HEK293 (cell line): Measurements from ENCODE around the gene ADAMTS17.

Experiments used
- CTCF ChIA-PET: fragments of 350-600 bp; formaldehyde crosslinking; extraction: SDS; loops from one replicate; lab custom pipeline; 2021; ENCODE audit warnings: antibody characterized with exemption; lab: Yijun Ruan, JAX
- POLR2A ChIA-PET: fragments of 300-600 bp; formaldehyde crosslinking; extraction: SDS; loops from one replicate; lab custom pipeline; 2020; ENCODE audit warnings: antibody characterized with exemption, inconsistent platforms; lab: Yijun Ruan, JAX
- H3K27ac ChIP-seq: fragments of 200-500 bp; sonication (Bioruptor generic); 2 replicates; pipeline ENCODE4 v1.5.1; 2014; ENCODE audit warnings: low read depth, low read length, control low read depth, inconsistent platforms; ENCODE audit errors: extremely low read depth
- H3K36me3 ChIP-seq, 2 experiments: fragments of 200-500 bp in 1 of 2; sonication (Bioruptor generic) in 1 of 2; 1 replicate in 1 of 2; 2 replicates in 1 of 2; pipeline ENCODE4 v1.5.1; 2014 to 2017; ENCODE audit warnings: inconsistent platforms in 2 of 2, low read length in 2 of 2; ENCODE audit not compliant: control insufficient read depth in 2 of 2, insufficient read depth in 1 of 2
- H3K4me1 ChIP-seq: fragments of 200-500 bp; sonication (Bioruptor generic); 2 replicates; pipeline ENCODE4 v1.5.1; 2014; ENCODE audit warnings: mild to moderate bottlenecking, low read length, inconsistent platforms; ENCODE audit not compliant: control insufficient read depth, insufficient read depth
- H3K4me3 ChIP-seq: 2 replicates; pipeline ENCODE4 v1.5.1; 2011; ENCODE audit warnings: low read depth, mild to moderate bottlenecking, control low read depth, low read length, moderate library complexity
- H3K9me3 ChIP-seq: fragments of 200-500 bp; sonication (Bioruptor generic); 2 replicates; pipeline ENCODE4 v1.5.1; 2014; ENCODE audit warnings: low read depth, low read length, inconsistent platforms; ENCODE audit not compliant: control insufficient read depth, insufficient read depth
- EGR2 ChIP-seq: fragments of 450-650 bp; formaldehyde crosslinking; IDR thresholded peaks from 2 replicates; pipeline ENCODE4 v1.5.1; 2016; ENCODE audit warnings: low read depth, missing biosample characterization, missing genetic modification characterization
- FEZF1 ChIP-seq: fragments of 450-650 bp; formaldehyde crosslinking; IDR thresholded peaks from 2 replicates; pipeline ENCODE4 v1.5.1; 2016; ENCODE audit warnings: missing biosample characterization, missing genetic modification characterization
- MYNN ChIP-seq: fragments of 450-650 bp; formaldehyde crosslinking; IDR thresholded peaks from 2 replicates; pipeline ENCODE4 v1.5.1; 2016; ENCODE audit warnings: missing biosample characterization, missing genetic modification characterization, borderline replicate concordance
- PRDM1 ChIP-seq: fragments of 450-650 bp; formaldehyde crosslinking; IDR thresholded peaks from 2 replicates; pipeline ENCODE4; 2016; ENCODE audit warnings: missing biosample characterization, missing genetic modification characterization
- SCRT1 ChIP-seq: fragments of 450-650 bp; formaldehyde crosslinking; IDR thresholded peaks from 2 replicates; pipeline ENCODE4 v1.5.1; 2016; ENCODE audit warnings: missing biosample characterization, missing genetic modification characterization, borderline replicate concordance
- SCRT2 ChIP-seq: fragments of 450-650 bp; formaldehyde crosslinking; IDR thresholded peaks from 2 replicates; pipeline ENCODE4 v1.5.1; 2016; ENCODE audit warnings: missing biosample characterization, missing genetic modification characterization
- TCF7L2 ChIP-seq: IDR thresholded peaks from 2 replicates; pipeline ENCODE4 v1.6.1; 2011; ENCODE audit warnings: low read depth, mild to moderate bottlenecking, inconsistent platforms, low read length, moderate library complexity, borderline replicate concordance
- WT1 ChIP-seq: fragments of 450-650 bp; formaldehyde crosslinking; IDR thresholded peaks from 2 replicates; pipeline ENCODE4 v1.5.1; 2016; ENCODE audit warnings: missing biosample characterization, missing genetic modification characterization
- ZBTB17 ChIP-seq: fragments of 450-650 bp; formaldehyde crosslinking; IDR thresholded peaks from 2 replicates; pipeline ENCODE4 v1.5.1; 2016; ENCODE audit warnings: missing biosample characterization, missing genetic modification characterization
- ZBTB26 ChIP-seq: fragments of 450-650 bp; formaldehyde crosslinking; optimal IDR thresholded peaks from 2 replicates; pipeline ENCODE3; 2016; ENCODE audit warnings: missing biosample characterization, mild to moderate bottlenecking, missing genetic modification characterization
- ZBTB48 ChIP-seq: fragments of 450-650 bp; formaldehyde crosslinking; IDR thresholded peaks from 2 replicates; pipeline ENCODE4 v1.5.1; 2016; ENCODE audit warnings: missing biosample characterization, missing genetic modification characterization
- ZFP41 ChIP-seq: fragments of 450-650 bp; formaldehyde crosslinking; IDR thresholded peaks from 2 replicates; pipeline ENCODE4 v1.5.1; 2016; ENCODE audit warnings: missing biosample characterization, missing genetic modification characterization, borderline replicate concordance
- ZNF114 ChIP-seq: fragments of 450-650 bp; formaldehyde crosslinking; IDR thresholded peaks from 2 replicates; pipeline ENCODE4 v1.5.0; 2017; ENCODE audit warnings: missing biosample characterization, missing genetic modification characterization
- ZNF146 ChIP-seq: fragments of 450-650 bp; formaldehyde crosslinking; IDR thresholded peaks from 2 replicates; pipeline ENCODE4 v1.5.1; 2016; ENCODE audit warnings: missing biosample characterization, missing genetic modification characterization
- ZNF157 ChIP-seq: fragments of 450-650 bp; formaldehyde crosslinking; IDR thresholded peaks from 2 replicates; pipeline ENCODE4 v1.5.1; 2016; ENCODE audit warnings: missing biosample characterization, missing genetic modification characterization
- ZNF211 ChIP-seq: fragments of 450-650 bp; formaldehyde crosslinking; IDR thresholded peaks from 2 replicates; pipeline ENCODE4 v1.5.1; 2016; ENCODE audit warnings: low read depth, missing biosample characterization, missing genetic modification characterization
- ZNF214 ChIP-seq: fragments of 450-650 bp; formaldehyde crosslinking; IDR thresholded peaks from 2 replicates; pipeline ENCODE4 v1.5.1; 2017; ENCODE audit warnings: missing biosample characterization, mild to moderate bottlenecking, missing genetic modification characterization, borderline replicate concordance
- ZNF221 ChIP-seq: fragments of 450-650 bp; formaldehyde crosslinking; IDR thresholded peaks from 2 replicates; pipeline ENCODE4 v1.5.1; 2017; ENCODE audit warnings: missing biosample characterization, missing genetic modification characterization, borderline replicate concordance
- ZNF350 ChIP-seq: fragments of 450-650 bp; formaldehyde crosslinking; IDR thresholded peaks from 2 replicates; pipeline ENCODE4 v1.5.0; 2017; ENCODE audit warnings: missing biosample characterization, mild to moderate bottlenecking, missing genetic modification characterization
- ZNF362 ChIP-seq: fragments of 450-650 bp; formaldehyde crosslinking; IDR thresholded peaks from 2 replicates; pipeline ENCODE4 v1.5.1; 2016; ENCODE audit warnings: missing biosample characterization, missing genetic modification characterization
- ZNF37A ChIP-seq: fragments of 450-650 bp; IDR thresholded peaks from 2 replicates; pipeline ENCODE4 v1.5.1; 2018; ENCODE audit warnings: missing biosample characterization, missing genetic modification characterization
- ZNF48 ChIP-seq: fragments of 450-650 bp; formaldehyde crosslinking; IDR thresholded peaks from 2 replicates; pipeline ENCODE4 v1.5.1; 2016; ENCODE audit warnings: missing biosample characterization, missing genetic modification characterization
- ZNF518A ChIP-seq: fragments of 450-650 bp; formaldehyde crosslinking; conservative IDR thresholded peaks from 2 replicates; pipeline ENCODE4 v1.5.1; 2016; ENCODE audit warnings: low read depth, missing biosample characterization, missing genetic modification characterization
- ZNF600 ChIP-seq: fragments of 450-650 bp; formaldehyde crosslinking; IDR thresholded peaks from 2 replicates; pipeline ENCODE4 v1.5.1; 2016; ENCODE audit warnings: missing biosample characterization, missing genetic modification characterization
- ZNF624 ChIP-seq: fragments of 450-650 bp; formaldehyde crosslinking; IDR thresholded peaks from 2 replicates; pipeline ENCODE4 v1.5.1; 2017; ENCODE audit warnings: missing biosample characterization, missing genetic modification characterization
- ZNF626 ChIP-seq: fragments of 450-650 bp; sonication (Bioruptor Pico); formaldehyde crosslinking; IDR thresholded peaks from 2 replicates; pipeline ENCODE4 v1.5.1; 2018; ENCODE audit warnings: missing biosample characterization, missing genetic modification characterization, inconsistent platforms
- ZNF677 ChIP-seq: fragments of 450-650 bp; IDR thresholded peaks from 2 replicates; pipeline ENCODE4 v1.5.0; 2018; ENCODE audit warnings: missing biosample characterization, mild to moderate bottlenecking, missing genetic modification characterization, moderate library complexity
- ZNF777 ChIP-seq: fragments of 450-650 bp; formaldehyde crosslinking; IDR thresholded peaks from 2 replicates; pipeline ENCODE4 v1.5.1; 2017; ENCODE audit warnings: missing biosample characterization, missing genetic modification characterization, borderline replicate concordance
- ZNF791 ChIP-seq: fragments of 450-650 bp; formaldehyde crosslinking; IDR thresholded peaks from 2 replicates; pipeline ENCODE4 v1.5.1; 2016; ENCODE audit warnings: missing biosample characterization, missing genetic modification characterization
- ZNF843 ChIP-seq: fragments of 450-650 bp; formaldehyde crosslinking; IDR thresholded peaks from 2 replicates; pipeline ENCODE4 v1.5.1; 2016; ENCODE audit warnings: missing biosample characterization, missing genetic modification characterization

The ADAMTS17 gene

GRCh38 chr15:100330629-100331215 is 11.1 kb downstream of the ADAMTS17 start:
- peaks cover 0 to 6% of the 10 kb centered on the region in 2 experiments; a peak in 1 of 3 replicates for H3K36me3 ChIP-seq
- TF ChIP-seq SCRT2 (tag by site-specific recombination): no peak
- no peak for TF ChIP-seq PRDM1
- no peak for TF ChIP-seq ZNF114 (tag by site-specific recombination)
- no peak for TF ChIP-seq ZFP41
- TF ChIP-seq ZNF600 (tag by site-specific recombination): no peak
- no peak for TF ChIP-seq TCF7L2
- TF ChIP-seq ZNF48 (tag by site-specific recombination): no peak
- TF ChIP-seq ZNF518A (tag by site-specific recombination): no peak
- TF ChIP-seq MYNN (tag by site-specific recombination): no peak
- no peak for TF ChIP-seq ZNF624 (tag by site-specific recombination)
- no peak for TF ChIP-seq ZNF214 (tag by site-specific recombination)
- no peak for TF ChIP-seq ZNF37A
- no peak for TF ChIP-seq ZBTB17 (tag by site-specific recombination)
- TF ChIP-seq ZNF211: no peak
- TF ChIP-seq EGR2: no peak
- no peak for TF ChIP-seq ZNF677 (tag by site-specific recombination)
- TF ChIP-seq ZNF157: no peak
- TF ChIP-seq ZNF791 (tag by site-specific recombination): no peak
- TF ChIP-seq SCRT1 (tag by site-specific recombination): no peak
- H3K9me3 ChIP-seq: no peaks in the 10 kb centered on the region
- no peaks in the 10 kb centered on the region for H3K4me1 ChIP-seq
- ChIA-PET CTCF (interaction anchor here (3.2 to 3.8 kb wide), 2 partner anchors 9 to 18 kb away, joined by 14 to 21 read pairs; no protein-coding TSS in a partner anchor), POLR2A (no interaction called here)
- no peak overlapping the region for H3K27ac ChIP-seq
- no peak overlapping the region for H3K4me3 ChIP-seq

- H3K4me3 ChIP-seq: no peak overlapping the region
- no peaks in the 10 kb centered on the region for H3K4me1 ChIP-seq
- no peak overlapping the region for H3K27ac ChIP-seq
- peaks cover 0 to 10% of the 10 kb centered on the region in 2 experiments; a peak in 1 of 3 replicates for H3K36me3 ChIP-seq
- H3K9me3 ChIP-seq: no peaks in the 10 kb centered on the region
- ChIA-PET CTCF (interaction anchor here (3.2 kb wide), 1 partner anchor 9 kb away, joined by 21 read pairs; no protein-coding TSS in a partner anchor), POLR2A (no interaction called here)
- no peak for TF ChIP-seq ZBTB26 (tag by site-specific recombination)
- TF ChIP-seq ZNF362 (tag by site-specific recombination): no peak
- no peak for TF ChIP-seq WT1 (tag by site-specific recombination)
- no peak for TF ChIP-seq ZNF146
- no peak for TF ChIP-seq ZNF626 (tag by site-specific recombination)
- TF ChIP-seq FEZF1 (tag by site-specific recombination): no peak
- no peak for TF ChIP-seq ZBTB48 (tag by site-specific recombination)
- no peak for TF ChIP-seq ZNF221 (tag by site-specific recombination)
- no peak for TF ChIP-seq ZNF843
- no peak for TF ChIP-seq ZNF777 (tag by site-specific recombination)
- no peak for TF ChIP-seq ZNF350 (tag by site-specific recombination)
Observed at GRCh38 chr15:100330221-100330620, 11.6 kb downstream of the ADAMTS17 start.
